Kidney (tissue), 14 donors: ENCODE data around the gene TMEM33. TPM values are rescaled to one million over a fixed set of nuclear protein-coding genes. Genes with fewer than 3 reads are reported as not detected.

Experiments used
- DNase-seq, 5 donors: peaks; one replicate each; pipeline ENCODE4 v3.0.0-alpha.2; 2013 to 2020
- FAIRE-seq: peaks from 2 replicates; lab custom pipeline; 2012; peaks lifted over from hg19 to GRCh38; lab: Jason Lieb, UNC
- H3K27ac ChIP-seq, 2 donors: one replicate each; pipeline ENCODE4 v1.7.0; 2013; ENCODE audit warnings: low read depth in 2 of 2, low read length in 2 of 2, inconsistent platforms in 1 of 2
- H3K27me3 ChIP-seq: one replicate; pipeline ENCODE4 v1.7.1; 2013; ENCODE audit warnings: low read length, inconsistent platforms; ENCODE audit not compliant: control insufficient read depth, insufficient read depth
- H3K36me3 ChIP-seq, 3 donors: one replicate each; pipeline versions ENCODE4 v1.7.0 to v1.7.1; 2013; ENCODE audit warnings: low read length in 3 of 3, control low read depth in 1 of 3, inconsistent platforms in 1 of 3; ENCODE audit not compliant: insufficient read depth in 3 of 3, control insufficient read depth in 2 of 3
- H3K4me1 ChIP-seq, 3 donors: one replicate each; pipeline versions ENCODE4 v1.7.0 to v1.7.1; 2013; ENCODE audit warnings: low read length in 3 of 3, inconsistent platforms in 1 of 3, low read depth in 1 of 3; ENCODE audit not compliant: control insufficient read depth in 2 of 3, insufficient read depth in 2 of 3
- H3K4me3 ChIP-seq, 3 donors: one replicate each; pipeline versions ENCODE4 v1.7.0 to v1.8.1; 2013; ENCODE audit warnings: low read length in 3 of 3, control low read depth in 1 of 3, inconsistent platforms in 1 of 3
- H3K9ac ChIP-seq, 3 donors: one replicate each; pipeline versions ENCODE4 v1.7.0 to v1.7.1; 2013; ENCODE audit warnings: low read length in 3 of 3, control low read depth in 1 of 3, inconsistent platforms in 1 of 3
- H3K9me3 ChIP-seq, 3 donors: one replicate each; pipeline versions ENCODE4 v1.7.0 to v1.7.1; 2013; ENCODE audit warnings: low read length in 3 of 3, control low read depth in 1 of 3, inconsistent platforms in 1 of 3; ENCODE audit not compliant: control insufficient read depth in 2 of 3, insufficient read depth in 1 of 3
- intact Hi-C: fragments of 100-400 bp; cut with DNase I; formaldehyde crosslinking; loops from one replicate; pipeline ENCODE4 v1.11.1; 2022
- polyA plus RNA-seq: library from polyadenylated mRNA; stranded (reverse); fragments of 350-450 nt; fragmentation: Illumina TruSeq; extraction: RNeasy Lipid Tissue Mini Kit (QIAGEN cat#74804); gene quantifications from one replicate; pipeline ENCODE4 v1.2.3, GENCODE V29; 2014; ENCODE audit warnings: low read depth, low replicate concordance; ENCODE audit not compliant: insufficient read depth
- total RNA-seq: library from RNA; stranded (reverse); fragmentation: NEBNext Ultra II Directional; extraction: Animal tissue kit (Norgen Biotek cat#: 25700); gene quantifications from one replicate; pipeline ENCODE4 v1.2.1, GENCODE V29; 2021
- TF ChIP-seq, protein P1 (sequence below): IDR thresholded peaks from 3 replicates; pipeline ENCODE4 v1.5.1; 2012; ENCODE audit warnings: mild to moderate bottlenecking, moderate library complexity, borderline replicate concordance; ENCODE audit not compliant: insufficient read depth; ENCODE audit errors: extremely low read depth
- donor health status: control.
- donor health status: control.
- donor health status: control.
- donor health status: control.
- donor health status: control.
- donor health status: DM: yes; HTN: yes; CAD: no.
- donor health status: Normal renal cell carcinoma (clear cell type).

TMEM33 gene
- total and polyA plus RNA-seq, 2 donors from 2014 or later = 20.3 to 63.8 TPM

GRCh38 chr4:42008011-42008786 lies 73.0 kb downstream of the TMEM33 start:
- no peak for FAIRE-seq
- no peaks in the 10 kb centered on the region for H3K9me3 ChIP-seq
- H3K27me3 ChIP-seq = no peaks in the 10 kb centered on the region
- H3K9ac ChIP-seq = no peak overlapping the region
- H3K4me1 ChIP-seq = no peaks in the 10 kb centered on the region
- H3K4me3 ChIP-seq = no peak overlapping the region
- TF ChIP-seq, protein P1, sequence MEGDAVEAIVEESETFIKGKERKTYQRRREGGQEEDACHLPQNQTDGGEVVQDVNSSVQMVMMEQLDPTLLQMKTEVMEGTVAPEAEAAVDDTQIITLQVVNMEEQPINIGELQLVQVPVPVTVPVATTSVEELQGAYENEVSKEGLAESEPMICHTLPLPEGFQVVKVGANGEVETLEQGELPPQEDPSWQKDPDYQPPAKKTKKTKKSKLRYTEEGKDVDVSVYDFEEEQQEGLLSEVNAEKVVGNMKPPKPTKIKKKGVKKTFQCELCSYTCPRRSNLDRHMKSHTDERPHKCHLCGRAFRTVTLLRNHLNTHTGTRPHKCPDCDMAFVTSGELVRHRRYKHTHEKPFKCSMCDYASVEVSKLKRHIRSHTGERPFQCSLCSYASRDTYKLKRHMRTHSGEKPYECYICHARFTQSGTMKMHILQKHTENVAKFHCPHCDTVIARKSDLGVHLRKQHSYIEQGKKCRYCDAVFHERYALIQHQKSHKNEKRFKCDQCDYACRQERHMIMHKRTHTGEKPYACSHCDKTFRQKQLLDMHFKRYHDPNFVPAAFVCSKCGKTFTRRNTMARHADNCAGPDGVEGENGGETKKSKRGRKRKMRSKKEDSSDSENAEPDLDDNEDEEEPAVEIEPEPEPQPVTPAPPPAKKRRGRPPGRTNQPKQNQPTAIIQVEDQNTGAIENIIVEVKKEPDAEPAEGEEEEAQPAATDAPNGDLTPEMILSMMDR = no peak
- H3K36me3 ChIP-seq = peaks cover 0 to 5% (median 0%) of the 10 kb centered on the region in 3 donors
- intact Hi-C loops = no loop called here
- no peak for DNase-seq
- no peak overlapping the region for H3K27ac ChIP-seq

Other genes with a start within 250 kb of the TMEM33 start
- gene PHOX2B, start 186.7 kb upstream of the TMEM33 start, total RNA-seq = not detected
- not detected for gene PHOX2B, start 186.7 kb upstream of the TMEM33 start, polyA plus RNA-seq
- gene DCAF4L1, start 46.3 kb downstream of the TMEM33 start, total RNA-seq = 0.16 TPM
- gene DCAF4L1, start 46.3 kb downstream of the TMEM33 start, polyA plus RNA-seq = 0.28 TPM
- 70.8 TPM for gene SLC30A9, start 55.1 kb downstream of the TMEM33 start, total RNA-seq
- 52.3 TPM for gene SLC30A9, start 55.1 kb downstream of the TMEM33 start, polyA plus RNA-seq
- 0.22 TPM for gene BEND4, start 217.2 kb downstream of the TMEM33 start, total RNA-seq
- not detected for gene BEND4, start 217.2 kb downstream of the TMEM33 start, polyA plus RNA-seq